ENCODE results near the gene NKG7. TPM values are rescaled to one million over a fixed set of nuclear protein-coding genes. Genes with fewer than 3 reads are reported as not detected.
A peak's percentile ranks its signal among the peaks of the same experiment; 100 is the strongest.

Gene NKG7
- total RNA-seq, 1 donor: not detected

- no peak for DNase-seq (ENCODE audit: low read depth)
- TF ChIP-seq CTCF (IDR thresholded peaks at IDR 0.05; ENCODE audit: insufficient read depth, low read length): no peak
- no peak overlapping the region for H3K4me3 ChIP-seq (ENCODE audit: low read depth, low read length)
These were observed 8.0 kb downstream of the NKG7 start for GRCh38 chr19:51364200-51365106.

GRCh38 chr19:51361239-51361638, 11.2 kb downstream of the NKG7 start:
- no peak for DNase-seq (ENCODE audit: low read depth)
- TF ChIP-seq CTCF (IDR thresholded peaks at IDR 0.05; ENCODE audit: insufficient read depth, low read length): no peak
- no peak overlapping the region for H3K4me3 ChIP-seq (ENCODE audit: low read depth, low read length)

GRCh38 chr19:51359294-51359693, 13.2 kb downstream of the NKG7 start:
- TF ChIP-seq CTCF (IDR thresholded peaks at IDR 0.05; ENCODE audit: insufficient read depth, low read length): no peak
- H3K4me3 ChIP-seq (ENCODE audit: low read depth, low read length): no peak overlapping the region
- DNase-seq (ENCODE audit: low read depth): peak; percentile 91

GRCh38 chr19:51357952-51358351, 14.5 kb downstream of the NKG7 start:
- H3K4me3 ChIP-seq (ENCODE audit: low read depth, low read length): no peak overlapping the region
- no peak for DNase-seq (ENCODE audit: low read depth)
- TF ChIP-seq CTCF (IDR thresholded peaks at IDR 0.05; ENCODE audit: insufficient read depth, low read length): no peak

- no peak for DNase-seq (ENCODE audit: low read depth)
- no peak for TF ChIP-seq CTCF (IDR thresholded peaks at IDR 0.05; ENCODE audit: insufficient read depth, low read length)
- no peak overlapping the region for H3K4me3 ChIP-seq (ENCODE audit: low read depth, low read length)
These were observed 16.2 kb downstream of the NKG7 start for GRCh38 chr19:51356159-51356801.

GRCh38 chr19:51354742-51355148, 17.7 kb downstream of the NKG7 start:
- no peak for DNase-seq (ENCODE audit: low read depth)
- no peak for TF ChIP-seq CTCF (IDR thresholded peaks at IDR 0.05; ENCODE audit: insufficient read depth, low read length)
- no peak overlapping the region for H3K4me3 ChIP-seq (ENCODE audit: low read depth, low read length)
